Naive B cell (primary cell): Measurements from ENCODE around the gene DNAH7. TPM values are rescaled to one million over a fixed set of nuclear protein-coding genes. Genes with fewer than 3 reads are reported as not detected.
A peak's percentile ranks its signal among the peaks of the same experiment; 100 is the strongest.
"Not testable (repeated sequence)": the region's sequence is repeated elsewhere in the genome, so short reads cannot be mapped to it uniquely, and the experiment has no call there.

Source experiments
- ATAC-seq, 2 donors: fragments of 150-1000 bp; cut with Tn5 transposase; 2 replicates each; pipeline ENCODE4 v1.10.0; 2021; ENCODE audit warnings: low read depth in 2 of 2, mild to moderate bottlenecking in 2 of 2, moderate library complexity in 2 of 2
- DNase-seq: peaks from one replicate; pipeline ENCODE4 v3.0.0; 2022
- H3K27ac Mint-ChIP-seq, 6 donors: one replicate each; pipeline ENCODE4 v1.8.0; 2020 to 2022; ENCODE audit warnings: mild to moderate bottlenecking in 6 of 6, mixed read lengths in 6 of 6, moderate library complexity in 5 of 6, inconsistent platforms in 2 of 6
- H3K27me3 Mint-ChIP-seq, 3 donors: one replicate each; pipeline ENCODE4 v1.8.0; 2021 to 2022; ENCODE audit warnings: mixed read lengths in 3 of 3, mild to moderate bottlenecking in 1 of 3
- H3K36me3 Mint-ChIP-seq, 2 donors: one replicate each; pipeline ENCODE4 v1.8.0; 2020 to 2022; ENCODE audit warnings: mixed read lengths in 2 of 2, inconsistent platforms in 1 of 2, mild to moderate bottlenecking in 1 of 2
- H3K4me1 Mint-ChIP-seq, 3 donors: one replicate each; pipeline ENCODE4 v1.8.0; 2020 to 2022; ENCODE audit warnings: mixed read lengths in 3 of 3, inconsistent platforms in 1 of 3, mild to moderate bottlenecking in 1 of 3, moderate library complexity in 1 of 3
- H3K4me3 Mint-ChIP-seq, 8 donors: one replicate each; pipeline ENCODE4 v1.8.0; 2020 to 2022; ENCODE audit warnings: mild to moderate bottlenecking in 8 of 8, mixed read lengths in 8 of 8, moderate library complexity in 8 of 8, inconsistent platforms in 2 of 8
- H3K9me3 Mint-ChIP-seq, 7 donors: one replicate each; pipeline ENCODE4 v1.8.0; 2020 to 2022; ENCODE audit warnings: mixed read lengths in 7 of 7, mild to moderate bottlenecking in 5 of 7, inconsistent platforms in 2 of 7, moderate library complexity in 1 of 7
- polyA plus RNA-seq, 6 donors: library from polyadenylated mRNA; unstranded; fragments of 300-500 nt; fragmentation: Illumina TruSeq; gene quantifications; one replicate each; pipeline ENCODE4 v1.2.3, GENCODE V29; 2021; ENCODE audit warnings: low read depth in 6 of 6

DNAH7 gene
- polyA plus RNA-seq, 6 donors from 2014 or later = 0.43 to 0.53 TPM; not detected in 4

DNA sequence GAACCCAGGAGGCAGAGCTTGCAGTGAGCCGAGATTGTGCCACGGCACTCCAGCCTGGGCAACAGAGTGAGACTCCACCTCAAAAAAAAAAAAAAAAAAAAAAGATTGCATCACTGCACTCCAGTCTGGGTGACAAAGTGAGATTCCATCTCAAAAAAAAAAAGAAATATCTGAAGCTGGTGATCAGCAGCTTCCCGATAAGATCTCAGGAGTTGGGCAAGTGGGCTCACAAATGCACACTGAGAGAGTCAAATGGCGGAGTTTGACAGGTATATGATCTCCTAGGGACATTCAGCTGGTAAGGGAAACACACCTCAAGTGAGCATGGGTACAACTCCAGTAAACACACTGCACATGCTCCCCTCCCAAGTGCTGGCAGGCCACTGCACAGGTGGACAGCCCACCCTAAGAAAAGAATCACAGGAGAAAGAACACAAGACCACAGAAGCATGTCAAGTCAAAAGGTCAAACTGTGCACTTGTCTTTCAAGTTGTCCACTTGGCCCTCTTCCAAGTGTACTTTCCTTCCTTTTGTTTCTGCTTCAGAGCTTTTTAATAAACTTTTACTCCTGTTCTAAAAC, 151.5 kb downstream of the DNAH7 start:
- Mint-ChIP-seq H3K4me3 (peak overlapping the region in 1 of 8 donors; percentile 83), H3K27ac (peak overlapping the region in 1 of 6 donors; percentile 71)
- H3K9me3 Mint-ChIP-seq, ATAC-seq, H3K4me1 Mint-ChIP-seq, H3K27me3 Mint-ChIP-seq, DNase-seq, H3K36me3 Mint-ChIP-seq: not testable (repeated sequence)

DNA sequence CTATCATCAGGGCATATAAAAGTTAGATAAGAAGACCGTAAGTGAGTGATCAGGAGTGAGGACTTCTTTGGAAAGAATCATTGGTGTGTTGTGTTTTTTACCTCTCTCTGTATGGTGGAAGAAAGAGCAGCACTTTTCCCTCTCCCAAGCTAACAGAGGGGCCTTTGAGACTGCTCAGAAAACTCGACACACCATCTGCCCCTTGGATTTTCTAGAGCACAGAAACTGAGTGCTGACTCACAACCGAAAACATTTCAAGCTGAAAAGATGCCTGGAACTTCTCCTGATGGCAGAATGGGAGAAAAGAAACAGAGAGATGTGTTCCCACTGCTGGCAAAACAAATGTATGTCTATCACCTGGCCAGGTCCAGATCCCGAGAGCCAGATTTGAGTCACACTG, 156.6 kb downstream of the DNAH7 start:
- ATAC-seq (no peak), DNase-seq (no peak)
- Mint-ChIP-seq H3K36me3 (no peaks in the 10 kb centered on the region), H3K4me1 (no peaks in the 10 kb centered on the region), H3K27ac (no peak overlapping the region), H3K9me3 (peaks cover 0 to 6% (median 2%) of the 10 kb centered on the region in 7 donors), H3K27me3 (no peaks in the 10 kb centered on the region), H3K4me3 (no peak overlapping the region)

DNA sequence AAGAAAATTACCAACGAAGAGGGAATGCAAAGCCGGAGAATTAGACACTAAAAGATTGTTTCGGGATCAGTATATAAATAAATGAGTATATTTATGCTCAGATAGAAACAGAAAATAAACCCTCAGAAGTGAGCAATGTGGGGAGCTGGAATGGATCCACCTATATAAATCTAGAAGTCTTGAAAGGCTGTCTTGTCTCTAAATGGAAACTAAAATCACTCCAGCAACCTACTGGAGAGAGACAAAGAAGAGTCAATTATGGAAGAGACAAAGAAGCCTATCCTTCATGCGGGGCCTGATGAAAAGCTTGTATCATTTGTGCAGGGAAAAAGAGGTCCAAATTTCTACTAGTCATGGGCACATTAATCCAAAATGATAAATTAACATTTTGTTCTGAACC, 158.1 kb downstream of the DNAH7 start:
- ATAC-seq = no peak
- no peaks in the 10 kb centered on the region for H3K27me3 Mint-ChIP-seq
- no peaks in the 10 kb centered on the region for H3K4me1 Mint-ChIP-seq
- DNase-seq = no peak
- peaks cover 0 to 6% (median 2%) of the 10 kb centered on the region in 7 donors for H3K9me3 Mint-ChIP-seq
- no peak overlapping the region for H3K27ac Mint-ChIP-seq
- no peak overlapping the region for H3K4me3 Mint-ChIP-seq
- no peaks in the 10 kb centered on the region for H3K36me3 Mint-ChIP-seq

- Mint-ChIP-seq H3K4me3 (no peak overlapping the region), H3K4me1 (no peaks in the 10 kb centered on the region), H3K27me3 (no peaks in the 10 kb centered on the region), H3K36me3 (no peaks in the 10 kb centered on the region), H3K27ac (no peak overlapping the region), H3K9me3 (peaks cover 0 to 6% (median 2%) of the 10 kb centered on the region in 7 donors)
- DNase-seq (no peak), ATAC-seq (no peak)
Observed at GRCh38 chr2:195909926-195910325, 158.7 kb downstream of the DNAH7 start.

DNA sequence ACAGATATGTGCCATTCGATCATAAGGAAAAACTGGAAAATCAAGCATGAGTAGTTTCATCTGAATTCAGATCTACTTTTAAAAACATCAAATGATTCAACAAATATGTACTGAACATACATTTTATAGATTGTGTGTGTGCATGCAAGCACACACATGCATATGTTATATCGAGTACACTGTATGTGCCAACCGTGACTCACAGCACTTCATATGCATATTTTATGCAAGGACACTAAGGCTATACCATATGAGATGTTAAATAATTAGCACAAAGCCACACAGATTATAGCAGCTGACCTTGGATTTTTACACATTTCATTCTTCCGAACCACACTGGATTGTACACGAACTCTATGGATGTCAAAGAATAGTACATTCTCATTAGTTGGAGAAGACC, 161.2 kb downstream of the DNAH7 start:
- Mint-ChIP-seq H3K27me3 (no peaks in the 10 kb centered on the region), H3K36me3 (no peaks in the 10 kb centered on the region), H3K27ac (no peak overlapping the region), H3K4me1 (no peaks in the 10 kb centered on the region), H3K4me3 (no peak overlapping the region), H3K9me3 (peaks cover 0 to 6% (median 2%) of the 10 kb centered on the region in 7 donors)
- ATAC-seq (no peak), DNase-seq (no peak)

GRCh38 chr2:195903956-195904355, 164.7 kb downstream of the DNAH7 start:
- DNase-seq (no peak), ATAC-seq (no peak)
- Mint-ChIP-seq H3K27ac (no peak overlapping the region), H3K36me3 (no peaks in the 10 kb centered on the region), H3K4me1 (no peaks in the 10 kb centered on the region), H3K9me3 (peaks cover 0 to 6% (median 2%) of the 10 kb centered on the region in 7 donors), H3K4me3 (no peak overlapping the region), H3K27me3 (no peaks in the 10 kb centered on the region)

- no peak overlapping the region for H3K4me3 Mint-ChIP-seq
- H3K36me3 Mint-ChIP-seq = no peaks in the 10 kb centered on the region
- no peaks in the 10 kb centered on the region for H3K4me1 Mint-ChIP-seq
- H3K27me3 Mint-ChIP-seq = no peaks in the 10 kb centered on the region
- no peaks in the 10 kb centered on the region for H3K9me3 Mint-ChIP-seq
- H3K27ac Mint-ChIP-seq = no peak overlapping the region
- ATAC-seq = no peak
- no peak for DNase-seq
Observed at GRCh38 chr2:195902857-195903256, 165.8 kb downstream of the DNAH7 start.

DNA sequence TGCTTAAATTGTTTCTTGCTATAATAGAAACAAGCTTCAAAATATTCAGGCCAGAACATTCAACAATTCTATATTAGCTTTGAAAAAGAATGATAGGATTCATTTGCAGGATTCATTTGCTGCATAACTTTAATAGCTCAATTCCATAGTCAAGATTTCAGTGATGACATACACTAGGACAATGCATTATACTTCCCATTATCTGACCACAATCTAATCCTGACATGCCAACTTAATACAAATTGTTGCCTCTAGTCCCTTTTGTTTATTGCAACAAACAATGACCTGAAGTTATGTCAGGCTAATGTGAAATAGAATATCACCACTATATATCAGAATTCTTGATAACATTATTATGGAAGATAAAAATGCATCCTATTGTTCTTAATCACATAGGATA, 169.4 kb downstream of the DNAH7 start:
- no peak for ATAC-seq
- Mint-ChIP-seq H3K27me3 (no peaks in the 10 kb centered on the region), H3K36me3 (no peaks in the 10 kb centered on the region), H3K4me3 (no peak overlapping the region), H3K9me3 (peaks cover 0 to 2% (median 0%) of the 10 kb centered on the region in 7 donors), H3K27ac (no peak overlapping the region), H3K4me1 (no peaks in the 10 kb centered on the region)
- DNase-seq = no peak

- Mint-ChIP-seq H3K27me3 (no peaks in the 10 kb centered on the region), H3K9me3 (peaks cover 0 to 2% (median 0%) of the 10 kb centered on the region in 7 donors), H3K4me1 (no peaks in the 10 kb centered on the region), H3K4me3 (no peak overlapping the region), H3K27ac (no peak overlapping the region), H3K36me3 (no peaks in the 10 kb centered on the region)
- DNase-seq (no peak), ATAC-seq (no peak)
Observed at GRCh38 chr2:195898505-195899191, 170.0 kb downstream of the DNAH7 start.

GRCh38 chr2:195891081-195891480, 177.6 kb downstream of the DNAH7 start:
- H3K27me3 Mint-ChIP-seq = no peaks in the 10 kb centered on the region
- no peaks in the 10 kb centered on the region for H3K4me1 Mint-ChIP-seq
- no peak overlapping the region for H3K27ac Mint-ChIP-seq
- ATAC-seq (no peak), DNase-seq (no peak)
- H3K4me3 Mint-ChIP-seq = no peak overlapping the region
- peaks cover 0 to under 1% (median 0%) of the 10 kb centered on the region in 7 donors for H3K9me3 Mint-ChIP-seq
- no peaks in the 10 kb centered on the region for H3K36me3 Mint-ChIP-seq

- no peaks in the 10 kb centered on the region for H3K9me3 Mint-ChIP-seq
- H3K4me1 Mint-ChIP-seq = no peaks in the 10 kb centered on the region
- peaks cover 4 to 10% (median 5%) of the 10 kb centered on the region in 3 donors for H3K27me3 Mint-ChIP-seq
- H3K4me3 Mint-ChIP-seq = no peak overlapping the region
- DNase-seq (no peak), ATAC-seq (no peak)
- H3K27ac Mint-ChIP-seq = no peak overlapping the region
- no peaks in the 10 kb centered on the region for H3K36me3 Mint-ChIP-seq
Observed at GRCh38 chr2:195879153-195879552, 189.5 kb downstream of the DNAH7 start.

GRCh38 chr2:195871326-195871725, 197.3 kb downstream of the DNAH7 start:
- no peak for DNase-seq
- no peak for ATAC-seq
- H3K27me3 Mint-ChIP-seq = peaks cover 11 to 27% (median 19%) of the 10 kb centered on the region in 3 donors
- H3K4me3 Mint-ChIP-seq = no peak overlapping the region
- no peaks in the 10 kb centered on the region for H3K9me3 Mint-ChIP-seq
- no peaks in the 10 kb centered on the region for H3K36me3 Mint-ChIP-seq
- H3K27ac Mint-ChIP-seq = no peak overlapping the region
- no peaks in the 10 kb centered on the region for H3K4me1 Mint-ChIP-seq

DNA sequence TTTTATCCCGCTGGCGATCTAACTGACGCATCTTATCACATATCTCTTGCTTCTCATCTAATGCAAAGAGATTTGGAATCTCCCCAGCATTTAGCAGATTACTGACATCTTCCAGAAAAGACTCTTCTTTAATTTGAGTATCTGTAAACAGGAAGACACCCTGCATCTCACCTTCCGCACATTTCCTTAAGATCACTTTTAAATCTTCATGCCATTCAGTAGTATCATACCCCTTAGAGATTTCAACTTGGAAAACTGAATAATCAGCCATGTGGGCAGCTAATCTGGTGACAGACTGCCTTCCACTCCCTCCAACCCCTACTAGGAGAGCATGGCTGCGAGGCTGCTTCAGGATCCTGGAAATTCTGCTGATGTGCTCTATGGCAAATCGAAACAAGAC, 204.3 kb downstream of the DNAH7 start:
- no peak overlapping the region for H3K4me3 Mint-ChIP-seq
- H3K27me3 Mint-ChIP-seq = peaks cover 0 to 17% (median 13%) of the 10 kb centered on the region in 3 donors
- H3K27ac Mint-ChIP-seq = no peak overlapping the region
- H3K4me1 Mint-ChIP-seq = peaks cover 0 to 4% (median 0%) of the 10 kb centered on the region in 3 donors
- DNase-seq = no peak
- no peaks in the 10 kb centered on the region for H3K9me3 Mint-ChIP-seq
- ATAC-seq = no peak
- H3K36me3 Mint-ChIP-seq = no peaks in the 10 kb centered on the region

GRCh38 chr2:195863564-195863963, 205.1 kb downstream of the DNAH7 start:
- H3K4me3 Mint-ChIP-seq = no peak overlapping the region
- H3K27me3 Mint-ChIP-seq = peaks cover 0 to 15% (median 13%) of the 10 kb centered on the region in 3 donors
- H3K9me3 Mint-ChIP-seq = no peaks in the 10 kb centered on the region
- DNase-seq = no peak
- no peaks in the 10 kb centered on the region for H3K36me3 Mint-ChIP-seq
- ATAC-seq = no peak
- H3K27ac Mint-ChIP-seq = peak overlapping the region in 2 of 6 donors; percentile 7 to 56
- peaks cover 0 to 4% (median 0%) of the 10 kb centered on the region in 3 donors for H3K4me1 Mint-ChIP-seq
